ENCODE results near the gene LARP4.

LARP4 gene

DNA sequence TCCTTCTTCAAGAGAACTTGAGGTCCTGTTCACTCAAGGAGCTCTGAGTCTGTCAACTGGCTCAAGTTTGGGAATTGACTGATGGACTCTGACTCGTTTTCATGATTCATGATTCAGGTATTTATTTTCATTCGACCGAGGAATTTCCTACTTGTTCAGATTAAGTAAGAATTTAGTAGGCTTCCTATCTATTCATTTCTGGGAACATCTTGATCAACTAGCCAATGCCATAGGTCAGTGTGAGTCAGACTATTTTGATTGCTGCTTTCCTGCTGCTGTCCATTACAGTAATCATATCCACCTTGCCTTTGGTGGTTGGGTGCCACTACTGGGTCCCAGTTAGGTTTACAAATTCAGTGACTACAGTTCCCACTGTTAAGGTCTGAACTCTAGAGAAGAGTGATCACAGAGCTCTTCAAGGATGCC lies 10.4 kb upstream of the LARP4 start:
- peaks cover 6% of the 10 kb centered on the region; the same call in 1 of the 2 replicates for H3K4me1 ChIP-seq (ENCODE audit: low read length)
- no peak for TF ChIP-seq CTCF (IDR thresholded peaks at IDR 0.05; ENCODE audit: low read depth, low read length)
- no peak for TF ChIP-seq EZH2phosphoT487 (IDR thresholded peaks at IDR 0.05; ENCODE audit: low read depth)
- no peaks in the 10 kb centered on the region for H4K20me1 ChIP-seq (ENCODE audit: insufficient read depth, low read length)
- no peak overlapping the region for H2AFZ ChIP-seq (ENCODE audit: low read depth, low read length)
- no peak overlapping the region for H3K4me3 ChIP-seq (ENCODE audit: low read length)
- no peaks in the 10 kb centered on the region for H3K27me3 ChIP-seq (ENCODE audit: low read depth, low read length)
- H3K79me2 ChIP-seq (ENCODE audit: low read length) = no peaks in the 10 kb centered on the region
- H3K9ac ChIP-seq (ENCODE audit: low read length) = no peak overlapping the region
- no peaks in the 10 kb centered on the region for H3K36me3 ChIP-seq (replicated peaks; ENCODE audit: low read depth, low read length)
- H3K9me3 ChIP-seq (ENCODE audit: insufficient read depth, low read length) = no peaks in the 10 kb centered on the region
- H3K4me2 ChIP-seq (ENCODE audit: low read length) = no peak overlapping the region
- H3K27ac ChIP-seq (ENCODE audit: low read length) = no peak overlapping the region

- no peak overlapping the region for H3K4me3 ChIP-seq (ENCODE audit: low read length)
- TF ChIP-seq CTCF (IDR thresholded peaks at IDR 0.05; ENCODE audit: low read depth, low read length) = no peak
- no peaks in the 10 kb centered on the region for H3K36me3 ChIP-seq (replicated peaks; ENCODE audit: low read depth, low read length)
- H3K27ac ChIP-seq (ENCODE audit: low read length) = no peak overlapping the region
- no peak overlapping the region for H2AFZ ChIP-seq (ENCODE audit: low read depth, low read length)
- H4K20me1 ChIP-seq (ENCODE audit: insufficient read depth, low read length) = no peaks in the 10 kb centered on the region
- H3K27me3 ChIP-seq (ENCODE audit: low read depth, low read length) = no peaks in the 10 kb centered on the region
- H3K79me2 ChIP-seq (ENCODE audit: low read length) = no peaks in the 10 kb centered on the region
- no peaks in the 10 kb centered on the region for H3K4me1 ChIP-seq (ENCODE audit: low read length)
- no peak overlapping the region for H3K4me2 ChIP-seq (ENCODE audit: low read length)
- no peak overlapping the region for H3K9ac ChIP-seq (ENCODE audit: low read length)
- H3K9me3 ChIP-seq (ENCODE audit: insufficient read depth, low read length) = no peaks in the 10 kb centered on the region
Observed at GRCh38 chr12:50394469-50395029, 6.1 kb upstream of the LARP4 start.

GRCh38 chr12:50397117-50397650 lies 3.5 kb upstream of the LARP4 start:
- no peak overlapping the region for H3K4me2 ChIP-seq (ENCODE audit: low read length)

DNA sequence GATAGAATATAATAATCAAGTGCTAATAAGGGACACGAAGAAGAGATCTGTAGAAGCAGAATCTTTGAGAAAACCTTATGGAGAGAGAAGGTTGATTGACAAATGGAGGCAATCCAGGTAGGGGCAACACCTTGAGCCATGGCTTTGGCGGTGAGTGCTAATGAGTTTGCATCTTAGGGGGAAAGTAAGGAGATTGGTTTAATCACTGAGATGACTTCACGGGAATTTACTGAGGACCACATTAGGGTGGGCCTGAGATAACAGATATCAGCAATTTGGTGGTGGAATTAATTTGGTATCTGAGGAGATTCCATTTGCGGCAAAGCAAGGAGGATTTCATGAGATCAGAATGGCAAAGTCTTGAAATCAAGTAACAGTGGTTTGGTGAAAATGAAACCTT lies 1.8 kb upstream of the LARP4 start:
- Histone ChIP-seq H3K9ac (ENCODE audit: low read length) (no peak overlapping the region), H3K4me2 (ENCODE audit: low read length) (no peak overlapping the region), H3K27ac (ENCODE audit: low read length) (no peak overlapping the region), H4K20me1 (ENCODE audit: insufficient read depth, low read length) (peaks cover 13% of the 10 kb centered on the region), H3K9me3 (ENCODE audit: insufficient read depth, low read length) (no peaks in the 10 kb centered on the region), H3K4me1 (ENCODE audit: low read length) (peaks cover 14% of the 10 kb centered on the region), H3K79me2 (ENCODE audit: low read length) (peaks cover 33% of the 10 kb centered on the region), H3K27me3 (ENCODE audit: low read depth, low read length) (no peaks in the 10 kb centered on the region), H2AFZ (ENCODE audit: low read depth, low read length) (no peak overlapping the region), H3K36me3 (replicated peaks; ENCODE audit: low read depth, low read length) (no peaks in the 10 kb centered on the region), H3K4me3 (ENCODE audit: low read length) (no peak overlapping the region)
- TF ChIP-seq EZH2phosphoT487 (IDR thresholded peaks at IDR 0.05; ENCODE audit: low read depth) (no peak), CTCF (IDR thresholded peaks at IDR 0.05; ENCODE audit: low read depth, low read length) (no peak)

More at GRCh38 chr12:50397117-50397650, 3.5 kb upstream of the LARP4 start:
- TF ChIP-seq EZH2phosphoT487 (IDR thresholded peaks at IDR 0.05; ENCODE audit: low read depth) (no peak), CTCF (IDR thresholded peaks at IDR 0.05; ENCODE audit: low read depth, low read length) (no peak)
- H3K9ac ChIP-seq (ENCODE audit: low read length) = no peak overlapping the region
- H3K27ac ChIP-seq (ENCODE audit: low read length) = no peak overlapping the region
- H3K27me3 ChIP-seq (ENCODE audit: low read depth, low read length) = no peaks in the 10 kb centered on the region
- H3K4me3 ChIP-seq (ENCODE audit: low read length) = no peak overlapping the region
- no peaks in the 10 kb centered on the region for H3K36me3 ChIP-seq (replicated peaks; ENCODE audit: low read depth, low read length)
- no peaks in the 10 kb centered on the region for H3K9me3 ChIP-seq (ENCODE audit: insufficient read depth, low read length)
- no peaks in the 10 kb centered on the region for H3K4me1 ChIP-seq (ENCODE audit: low read length)
- H2AFZ ChIP-seq (ENCODE audit: low read depth, low read length) = no peak overlapping the region
- H3K79me2 ChIP-seq (ENCODE audit: low read length) = peaks cover 15% of the 10 kb centered on the region
- peaks cover under 1% of the 10 kb centered on the region; the same call in 1 of the 2 replicates for H4K20me1 ChIP-seq (ENCODE audit: insufficient read depth, low read length)
